SHP77 treated with DMSO at 0.1 percent for 48 hours (cell line): ENCODE measurements around the gene ARL5B.

Experiments used
- DNase-seq: peaks from one replicate; lab custom pipeline; 2025; lab: John Stamatoyannopoulos, UW

ARL5B gene

DNA sequence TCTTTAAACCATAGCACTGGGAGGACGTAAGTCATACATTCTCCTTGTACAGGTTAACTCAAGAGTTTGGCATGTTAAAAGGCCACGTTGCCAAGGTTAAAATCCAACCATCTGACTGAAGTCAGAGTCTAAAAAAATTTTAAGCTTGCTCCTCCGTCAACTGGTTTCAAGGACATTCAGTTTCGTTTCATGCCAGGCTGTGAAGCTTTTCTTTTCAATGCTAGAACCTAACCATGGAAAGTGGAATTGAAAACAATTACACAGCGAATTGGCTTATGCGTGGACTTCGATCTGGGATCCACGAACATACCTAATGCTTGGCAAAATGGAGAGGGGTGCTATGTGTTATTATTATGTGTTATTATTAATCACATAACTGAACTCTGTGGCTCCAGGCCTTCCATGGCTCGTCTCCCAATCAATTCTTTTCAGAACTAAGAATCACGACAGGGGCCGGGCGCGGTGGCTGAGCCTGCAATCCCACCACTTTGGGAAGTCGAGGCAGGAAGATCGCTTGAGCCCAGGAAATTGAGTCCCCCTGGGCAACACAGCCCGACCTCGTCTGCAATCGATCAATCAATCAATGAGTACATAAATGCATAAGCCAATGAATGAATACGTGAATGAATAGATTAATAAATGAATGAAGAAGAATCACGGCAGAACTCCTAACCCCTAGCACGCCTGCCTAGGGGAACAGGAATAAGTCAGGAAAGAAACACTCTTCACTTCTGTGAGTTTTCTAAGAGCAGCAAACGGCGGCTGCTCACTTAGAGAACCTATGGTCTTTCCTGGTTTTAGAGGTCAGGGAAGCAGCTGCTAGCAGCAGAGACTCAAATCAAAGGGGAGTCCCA is 733 bp upstream of the ARL5B start:
- DNase-seq = peak; percentile 1

DNA sequence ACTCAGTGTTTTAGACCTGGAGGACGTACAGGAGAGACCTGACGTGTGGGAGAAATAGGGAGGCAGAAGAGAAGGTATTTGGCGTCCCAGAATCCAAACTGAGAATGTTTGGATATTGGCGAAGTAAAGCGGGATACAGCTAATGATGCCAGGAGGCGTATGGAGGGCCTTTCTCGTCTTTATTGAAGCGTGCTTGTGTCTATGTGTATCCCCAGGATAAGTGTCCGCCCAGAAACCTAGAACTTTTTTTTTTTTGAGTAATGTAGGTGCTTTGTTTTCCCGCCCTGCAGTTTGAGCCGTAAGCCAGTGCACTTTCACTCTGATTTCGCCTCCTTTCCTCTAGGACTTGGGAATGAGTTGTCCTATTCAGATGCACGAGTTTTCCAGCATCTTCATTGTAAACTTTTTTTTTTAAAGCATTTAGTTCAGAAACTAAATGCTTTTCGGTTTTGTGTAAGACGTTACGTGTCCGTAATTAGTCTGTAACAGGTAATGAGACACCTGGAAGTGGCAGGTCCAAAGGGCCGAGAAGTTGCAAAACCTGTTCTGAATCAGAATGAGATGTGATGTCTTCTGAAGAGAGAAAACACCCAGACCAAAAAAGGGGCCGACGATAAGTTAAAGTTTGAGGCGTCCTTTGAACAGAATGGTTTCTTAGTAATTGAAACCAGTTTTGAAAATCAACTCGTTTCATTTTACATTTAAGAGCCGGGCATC is 746 bp downstream of the ARL5B start:
- no peak for DNase-seq

DNA sequence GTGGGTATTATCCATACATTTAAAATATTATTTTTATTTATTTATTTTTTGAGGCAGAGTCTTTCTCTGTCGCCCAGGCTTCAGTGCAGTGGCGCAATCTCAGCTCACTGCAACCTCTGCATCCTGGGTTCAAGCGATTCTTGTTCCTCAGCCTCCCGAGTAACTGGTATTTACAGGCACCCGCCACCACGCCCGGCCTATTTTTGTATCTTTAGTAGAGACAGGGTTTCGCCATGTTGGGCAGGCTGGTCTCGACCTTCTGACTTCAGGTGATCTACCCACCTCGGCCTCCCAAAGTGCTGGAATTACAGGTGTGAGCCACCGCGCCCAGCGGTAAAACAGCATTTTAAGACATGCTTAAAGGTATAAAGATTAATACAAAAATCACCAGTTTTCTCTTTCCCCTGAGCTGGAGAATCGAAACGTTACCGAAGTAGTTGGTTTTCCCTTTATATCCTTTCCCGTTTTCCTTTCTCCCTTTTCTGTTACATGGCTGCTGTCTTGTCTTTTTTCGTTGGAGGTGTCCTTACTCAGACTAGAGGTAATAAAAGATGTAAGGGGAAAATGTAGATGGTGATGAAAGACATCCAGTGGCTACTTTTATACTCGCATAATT is 1.7 kb downstream of the ARL5B start:
- no peak for DNase-seq

DNA sequence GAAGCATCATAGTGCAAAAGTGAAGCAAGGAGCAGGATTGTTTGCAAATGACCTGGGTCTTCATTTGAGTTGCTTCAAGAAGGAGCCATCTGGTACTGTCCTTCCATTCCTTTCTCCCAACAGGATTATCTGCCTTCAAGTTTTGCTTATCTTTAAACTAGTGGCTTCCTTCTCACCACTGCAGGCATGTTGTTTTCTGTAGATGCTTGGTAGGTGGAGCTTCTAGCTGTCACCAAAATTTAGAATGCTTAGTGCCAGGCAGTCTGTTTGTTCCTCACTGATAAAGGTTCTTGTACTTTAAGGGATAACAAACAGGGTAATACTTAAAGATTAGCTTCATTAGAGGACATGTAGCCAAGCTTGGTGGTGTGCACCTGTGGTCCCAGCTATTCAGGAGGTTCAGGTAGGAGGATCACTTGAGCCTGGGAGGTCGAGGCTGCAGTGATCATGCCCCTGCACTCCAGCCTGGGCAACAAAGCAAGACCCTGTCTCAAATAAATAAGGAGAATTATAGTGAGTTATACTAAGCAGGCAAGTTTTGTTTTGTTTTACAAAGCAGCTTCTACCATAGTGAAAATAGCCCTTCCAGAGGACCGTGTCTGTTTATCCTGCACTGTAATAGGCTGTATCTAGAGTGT is 5.7 kb downstream of the ARL5B start:
- DNase-seq = no peak

DNA sequence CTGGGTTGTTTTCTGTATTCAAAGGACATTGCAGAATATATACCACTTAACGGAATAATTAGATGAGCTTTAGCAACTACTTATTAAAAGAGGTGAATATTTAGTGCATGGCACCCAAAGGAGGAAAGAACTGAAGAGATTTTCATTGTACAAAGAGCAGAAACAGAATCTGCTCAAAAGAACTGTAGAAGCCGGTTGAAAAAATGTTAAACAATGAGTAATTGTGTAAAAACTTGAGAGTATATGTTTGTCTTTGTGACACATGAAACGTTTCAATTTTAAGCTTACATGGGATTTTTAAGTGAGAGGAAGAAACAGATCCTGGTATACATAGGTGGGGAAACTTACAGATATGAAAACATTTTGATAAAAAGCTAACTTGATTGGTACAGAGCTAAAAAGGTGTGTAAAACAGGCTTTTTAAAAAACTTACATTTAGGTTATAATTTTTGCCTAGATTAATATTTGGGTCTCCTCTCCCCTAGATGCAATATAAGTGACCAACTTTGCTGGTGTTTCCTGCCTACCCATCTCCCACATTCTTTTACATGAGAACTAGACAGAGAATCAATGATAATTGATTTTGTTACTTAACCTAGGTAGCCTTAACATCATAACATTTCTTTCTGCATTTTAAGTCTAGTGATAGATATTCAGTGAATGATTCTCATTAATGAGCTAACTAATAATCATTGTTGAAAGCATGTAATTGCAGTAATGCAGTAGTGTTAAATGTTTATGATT is 6.8 kb downstream of the ARL5B start:
- no peak for DNase-seq

DNA sequence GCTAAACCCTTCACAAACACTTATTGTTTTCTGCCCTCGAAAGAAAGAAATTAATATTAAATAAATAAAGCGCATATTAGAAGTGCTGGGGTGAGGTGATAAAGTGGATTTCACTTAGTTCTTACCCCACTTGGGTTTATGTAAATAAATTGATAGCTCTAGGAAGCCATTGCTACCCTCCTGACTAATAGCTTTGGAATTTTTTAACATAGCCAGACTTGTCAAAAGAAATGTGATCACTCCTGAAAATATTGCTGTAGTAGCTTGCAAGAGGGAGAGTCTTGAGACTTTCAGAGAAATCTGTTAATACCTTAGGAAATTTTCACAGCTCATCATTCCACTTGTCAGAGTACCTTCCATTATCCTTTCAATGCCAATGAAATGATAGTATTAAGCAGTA is 7.6 kb downstream of the ARL5B start:
- DNase-seq = no peak

DNA sequence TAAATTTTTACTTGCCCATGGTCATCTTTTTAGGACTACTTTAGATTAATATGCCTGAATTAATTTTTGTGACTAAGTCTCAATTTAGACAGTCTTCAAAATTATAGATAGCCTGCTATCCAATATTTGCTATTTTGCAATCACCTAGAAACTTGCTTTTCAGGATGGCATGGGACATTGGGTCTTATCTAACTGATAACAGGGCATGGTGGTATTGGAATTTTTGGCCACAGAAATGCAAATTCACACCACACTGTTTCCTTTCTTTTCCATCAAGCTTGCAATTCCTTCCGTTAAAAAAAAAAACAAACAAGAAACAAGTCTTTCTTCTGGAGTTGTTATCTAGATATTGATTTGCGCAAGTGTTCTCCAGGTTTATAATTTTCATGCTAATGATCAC is 8.8 kb downstream of the ARL5B start:
- DNase-seq = no peak

DNA sequence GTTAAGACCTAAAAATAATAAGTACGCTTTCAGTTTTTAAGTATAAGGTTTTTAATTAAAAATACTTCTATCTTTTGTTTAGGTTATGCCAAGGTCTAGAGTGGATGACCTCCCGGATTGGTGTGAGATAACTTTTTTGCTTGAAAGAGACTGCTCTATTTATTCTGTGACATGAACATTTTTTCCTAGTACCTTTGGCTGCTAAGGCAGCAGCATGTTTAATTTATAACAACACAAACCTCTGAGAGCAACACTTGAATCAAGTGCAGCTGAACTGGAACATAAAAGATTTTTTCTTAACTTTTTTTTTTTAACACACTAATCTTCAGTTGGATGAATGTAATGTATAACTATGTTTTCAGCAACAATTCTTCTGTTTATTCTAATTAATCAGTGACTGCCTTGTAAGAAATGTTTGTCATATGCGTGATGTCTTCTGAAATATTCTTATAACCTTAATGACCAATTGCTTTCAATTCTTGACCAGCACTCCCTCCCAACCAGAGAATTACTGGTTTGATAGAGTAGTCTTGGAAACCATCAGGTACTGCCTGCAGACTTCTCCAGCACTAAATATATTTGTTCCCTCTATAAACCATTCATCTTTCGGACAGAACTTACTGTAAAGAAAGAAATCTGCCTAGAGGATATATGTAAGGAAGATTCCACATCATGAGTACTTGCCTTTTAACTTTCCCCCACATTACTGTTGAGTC is 16.0 kb downstream of the ARL5B start:
- no peak for DNase-seq

DNA sequence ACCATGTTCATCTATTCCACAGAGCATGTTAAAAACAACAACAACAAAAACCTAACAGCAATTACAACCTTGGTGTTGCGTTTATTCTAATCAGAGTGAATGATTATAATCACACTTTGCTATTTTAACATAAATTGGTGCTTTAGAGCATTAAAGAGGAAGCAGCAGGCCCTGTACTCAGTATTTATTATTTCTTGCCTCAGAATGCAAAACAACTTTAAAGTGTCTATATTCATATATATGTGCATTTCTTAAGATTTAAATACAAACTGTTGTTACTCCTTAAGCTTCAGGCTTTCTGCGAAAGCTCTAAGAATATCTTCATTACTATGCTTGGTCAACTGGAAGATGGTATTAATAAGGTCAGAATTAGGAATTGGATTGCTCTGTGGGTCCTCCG is 21.5 kb downstream of the ARL5B start:
- DNase-seq = no peak

DNA sequence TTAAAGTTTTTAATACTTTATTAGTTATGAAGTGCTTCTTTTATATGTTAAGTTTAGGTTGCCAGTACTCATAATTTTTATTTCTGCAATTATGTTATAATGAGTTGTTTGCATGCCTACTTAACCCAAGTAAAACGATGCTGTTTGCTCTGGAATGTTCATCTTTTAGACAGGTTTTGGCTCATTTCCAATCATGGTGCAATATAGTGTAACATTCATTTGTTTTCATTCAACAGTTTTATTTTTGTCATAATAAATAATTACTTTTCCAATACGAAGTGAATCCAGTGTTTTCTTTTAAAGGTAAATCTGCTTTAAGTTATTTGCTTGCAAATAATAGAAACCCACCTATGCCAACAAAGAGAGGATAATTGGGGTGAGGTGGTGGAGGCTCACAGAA is 22.1 kb downstream of the ARL5B start:
- no peak for DNase-seq

DNA sequence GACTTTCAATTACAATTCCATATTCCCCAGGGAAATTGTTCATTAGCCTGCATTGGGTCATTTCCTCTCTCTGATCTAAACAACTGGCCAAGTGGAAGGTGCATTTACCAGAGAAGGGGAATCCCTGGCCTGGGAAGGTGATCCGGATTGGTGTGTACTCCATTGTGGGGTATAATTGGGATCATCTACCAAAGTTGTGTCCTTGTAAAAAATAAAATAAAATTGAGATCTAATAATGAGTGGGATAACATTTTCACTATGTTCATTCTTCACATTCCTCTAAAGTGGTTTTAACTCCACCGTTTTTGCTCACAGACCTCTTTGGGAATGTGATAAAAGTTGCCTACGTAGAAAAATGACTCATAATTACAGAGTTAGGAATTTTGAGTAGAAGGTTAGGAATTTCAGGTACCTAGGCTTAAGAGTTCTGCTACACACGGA is 22.8 kb downstream of the ARL5B start:
- DNase-seq = no peak

DNA sequence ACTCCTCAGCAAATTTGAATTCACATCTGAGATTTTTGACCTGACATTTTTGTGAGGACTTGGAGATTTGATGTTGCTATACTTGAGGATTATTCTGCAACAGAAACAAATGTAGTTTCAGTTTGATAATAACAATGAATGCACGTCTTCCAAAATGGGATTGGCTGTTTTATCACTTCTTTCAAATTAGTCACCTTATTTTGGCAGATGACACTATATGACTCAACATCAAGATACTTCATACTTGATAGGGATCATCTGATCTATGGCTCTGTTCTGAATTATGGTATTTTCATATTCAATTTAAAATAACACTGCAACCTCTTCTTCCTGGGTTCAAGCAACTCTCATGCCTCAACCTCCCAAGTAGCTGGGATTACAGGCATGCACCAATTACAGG is 24.2 kb downstream of the ARL5B start:
- no peak for DNase-seq

DNA sequence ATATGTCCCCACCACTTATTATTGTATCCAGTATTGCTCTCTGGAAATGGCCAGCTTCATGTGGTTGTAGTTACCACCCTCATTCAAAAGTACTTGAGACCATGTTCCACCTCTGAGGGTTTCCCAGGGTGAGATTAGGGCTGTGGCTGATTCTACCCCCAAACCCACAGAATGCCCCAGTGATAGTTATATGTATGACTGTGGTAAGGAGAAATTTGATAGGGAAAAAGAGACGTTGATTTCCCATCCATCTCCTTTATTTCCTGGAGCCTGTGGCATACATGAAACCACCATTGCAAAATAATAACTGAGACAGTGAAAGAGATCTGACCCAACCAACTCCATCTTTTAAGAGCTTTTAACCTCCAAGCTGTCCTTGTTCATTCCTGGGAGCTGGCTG is 25.2 kb downstream of the ARL5B start:
- DNase-seq = no peak

DNA sequence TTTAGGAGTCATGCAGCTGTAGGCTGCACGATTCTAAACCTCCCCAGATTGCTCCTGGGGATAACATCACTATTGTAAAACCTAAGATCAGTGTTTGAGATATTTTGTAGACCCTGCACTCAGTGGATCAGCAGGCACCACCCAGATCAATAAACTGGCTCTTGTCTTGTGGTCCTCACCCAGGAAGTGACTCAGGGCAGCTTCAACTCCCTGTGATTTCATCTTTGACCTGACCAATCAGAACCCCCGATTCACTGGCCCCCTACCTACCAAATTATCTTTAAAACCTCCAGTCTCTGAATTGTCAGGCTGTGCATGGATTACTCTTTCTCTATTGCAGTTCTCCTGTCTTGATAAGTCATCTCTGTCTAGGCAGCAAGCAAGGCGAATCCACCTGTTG is 25.7 kb downstream of the ARL5B start:
- DNase-seq = no peak

DNA sequence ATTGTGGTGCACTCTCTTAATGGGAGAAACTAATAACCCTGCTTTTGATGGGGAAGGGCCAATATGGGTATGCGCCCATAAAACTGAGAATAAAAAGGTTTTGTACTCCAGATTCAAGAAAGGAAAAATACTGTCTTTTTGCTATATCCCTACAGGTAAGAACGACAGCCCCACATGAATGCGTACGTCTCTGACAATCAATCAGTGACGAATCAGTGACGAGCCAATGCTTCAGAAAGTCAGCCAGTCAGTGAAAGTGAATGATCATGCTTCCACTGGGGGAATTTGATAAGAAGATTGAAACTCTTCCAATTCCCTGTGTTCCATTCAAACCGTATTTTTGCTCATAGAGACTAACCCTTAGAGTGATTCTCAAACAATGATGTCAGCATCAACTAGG is 26.3 kb downstream of the ARL5B start:
- DNase-seq = no peak

DNA sequence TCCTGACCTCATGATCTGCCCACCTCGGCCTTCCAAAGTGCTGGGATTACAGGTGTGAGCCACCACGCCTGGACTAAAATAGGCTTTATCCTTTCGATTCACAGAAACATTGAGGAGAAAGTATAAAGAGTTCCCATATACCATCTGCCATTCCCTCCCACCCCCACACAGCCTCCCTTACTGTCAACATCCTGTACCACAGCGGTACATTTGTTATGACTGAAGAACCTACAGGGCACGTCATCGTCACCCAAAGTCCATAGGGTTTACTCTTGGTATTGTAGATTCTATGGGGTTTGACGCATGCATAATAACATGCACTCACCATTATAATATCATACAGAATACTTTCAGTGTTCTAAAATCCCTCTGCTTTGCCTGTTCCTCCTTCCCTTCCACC is 28.0 kb downstream of the ARL5B start:
- DNase-seq = no peak

DNA sequence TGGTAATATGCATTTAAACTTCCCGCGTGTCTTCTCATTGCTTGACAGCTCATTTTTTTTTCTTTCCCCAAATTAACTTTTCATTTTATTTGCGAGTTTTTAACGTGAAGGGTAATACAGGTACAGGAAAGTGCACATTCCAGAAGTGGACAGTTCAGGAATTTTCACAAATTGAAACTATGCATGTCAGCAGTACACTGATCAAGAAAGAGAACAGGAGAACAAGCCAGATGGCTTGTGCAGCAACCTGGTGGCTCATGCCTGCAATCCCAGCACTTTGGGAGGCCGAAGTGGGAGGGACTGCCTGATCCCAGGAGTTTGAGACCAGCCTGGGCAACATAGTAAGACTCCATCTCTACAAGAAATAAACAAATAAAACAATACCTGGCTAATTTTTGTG is 28.5 kb downstream of the ARL5B start:
- DNase-seq = no peak

DNA sequence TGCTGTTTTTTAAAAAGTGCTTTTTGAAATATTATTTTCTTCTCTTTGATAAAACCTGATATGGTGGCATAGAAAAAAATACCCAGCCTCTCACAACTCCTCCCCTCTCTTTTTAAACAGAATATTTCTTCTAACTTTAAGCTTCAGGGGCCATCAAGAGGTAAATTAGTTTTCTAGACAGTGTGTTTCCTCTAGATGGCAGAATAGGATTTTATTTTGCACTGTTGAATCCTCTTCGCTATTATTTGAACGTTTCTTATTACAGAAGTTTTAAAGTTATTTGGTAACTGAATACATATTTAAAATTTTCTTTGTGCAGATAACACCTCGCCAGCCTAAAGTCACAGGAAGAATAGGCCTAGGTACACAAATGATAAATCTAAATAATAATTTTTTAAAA is 30.3 kb downstream of the ARL5B start:
- DNase-seq = no peak

DNA sequence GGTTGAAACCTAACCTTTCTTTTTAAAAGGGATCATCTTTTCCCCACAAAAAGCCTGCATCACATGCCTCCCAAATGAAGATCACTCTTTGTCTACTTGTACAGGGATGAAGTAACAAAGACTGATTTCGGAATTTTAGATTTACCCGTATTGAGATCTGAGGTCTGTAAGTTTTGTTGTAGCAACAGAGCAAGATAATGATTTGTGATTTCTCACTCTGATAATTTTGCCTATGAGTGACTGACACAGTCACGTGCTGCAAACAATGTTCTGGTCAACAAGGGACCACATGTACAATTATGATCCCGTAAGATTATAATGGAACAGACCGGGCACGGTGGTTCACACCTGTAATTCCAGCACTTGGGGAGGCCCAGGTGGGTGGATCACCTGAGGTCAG is 31.3 kb downstream of the ARL5B start:
- DNase-seq = no peak

DNA sequence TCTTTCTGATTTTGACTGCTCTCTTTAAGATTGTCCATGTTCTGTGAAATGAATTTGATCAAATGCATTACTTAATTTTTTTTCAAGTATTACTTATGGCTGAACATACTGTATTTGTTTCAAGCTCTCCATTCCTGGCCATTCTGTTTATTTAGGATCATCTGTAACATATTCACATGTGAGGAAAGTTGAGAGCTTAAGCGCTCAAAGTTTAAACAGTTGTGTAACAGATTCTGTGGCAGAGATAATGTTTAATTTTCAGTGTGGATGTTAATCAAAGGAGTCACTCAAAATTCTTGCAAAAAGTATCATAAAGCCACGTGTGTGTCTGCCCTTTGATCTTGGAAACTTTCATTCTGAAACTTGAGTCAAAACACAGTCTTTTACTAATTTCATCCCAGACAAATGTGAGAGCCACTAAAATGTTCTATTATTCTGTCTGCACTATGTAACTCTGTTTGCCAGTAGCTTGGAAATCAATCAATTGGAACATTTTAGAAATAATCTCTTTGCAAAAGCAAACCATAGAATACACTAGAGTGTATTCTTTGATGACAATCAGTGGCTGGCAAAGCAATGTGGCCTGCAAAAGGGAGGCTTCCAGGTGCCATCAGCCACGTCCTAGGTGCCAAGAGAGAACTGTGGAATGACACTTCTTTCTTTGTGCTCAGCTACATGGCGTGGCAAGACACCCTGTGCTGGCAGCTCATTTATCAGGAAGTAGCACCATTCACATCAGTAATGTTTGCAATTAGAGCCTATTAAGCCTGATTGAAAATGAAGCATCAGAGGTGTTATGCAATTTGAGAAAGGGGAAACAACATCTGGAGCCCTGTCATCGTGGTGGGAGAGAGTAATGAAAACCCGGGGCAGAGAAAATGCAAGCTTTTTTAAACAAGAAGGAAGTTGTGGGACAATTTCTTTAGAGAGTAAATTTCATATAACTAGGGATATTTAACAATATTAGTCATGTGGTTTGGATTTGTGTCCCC is 40.9 kb downstream of the ARL5B start:
- no peak for DNase-seq
